SH-SY5Y (cell line): ENCODE measurements around the gene ZSCAN31.

ENCODE experiments used
- GATA2 ChIP-seq: IDR thresholded peaks from 2 replicates; pipeline ENCODE4 v1.6.1; 2011; ENCODE audit warnings: mild to moderate bottlenecking, low read depth, low read length
- GATA3 ChIP-seq: IDR thresholded peaks from 2 replicates; pipeline ENCODE4 v1.6.1; 2011; ENCODE audit warnings: low read depth, mild to moderate bottlenecking, low read length, moderate library complexity

DNA sequence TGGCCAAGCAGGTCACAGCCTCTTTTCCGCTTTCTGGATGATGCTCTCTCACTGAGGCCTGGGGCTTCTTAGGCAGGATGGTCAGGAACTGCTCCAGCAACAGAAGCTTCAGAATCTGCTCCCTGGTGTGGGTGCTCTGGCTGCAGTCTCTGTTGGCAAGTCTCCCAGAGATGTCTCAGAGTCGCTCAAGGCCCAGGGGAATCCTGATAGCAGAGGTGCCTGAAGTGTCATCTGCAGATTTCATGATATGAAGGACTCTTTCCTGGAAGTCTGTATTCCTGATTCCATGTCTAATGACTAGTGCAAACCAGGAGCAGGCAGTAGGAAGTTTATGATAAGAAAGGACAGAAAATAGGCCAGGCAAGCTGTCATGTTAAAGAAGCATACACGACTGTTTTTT lies 20.3 kb downstream of the ZSCAN31 start:
- TF ChIP-seq GATA2, result peak; percentile 44; the same call in 1 of the 2 replicates
- no peak for TF ChIP-seq GATA3
